Tibial nerve (tissue), 4 donors: Measurements from ENCODE around the gene ELAC2.

Experiments used
- CTCF ChIP-seq, 5 experiments: fragments of 200-600 bp in 3 of 5; fragments of 450-650 bp in 2 of 5; sonication (generic) in 3 of 5; IDR thresholded peaks; one replicate each; pipeline ENCODE4 v1.5.1; 2016 to 2019; ENCODE audit warnings: antibody characterized with exemption in 5 of 5, mild to moderate bottlenecking in 3 of 5, moderate library complexity in 2 of 5
- EP300 ChIP-seq, 2 donors: sonication (generic); formaldehyde crosslinking; IDR thresholded peaks; one replicate each; pipeline ENCODE4 v1.6.1; 2017; ENCODE audit warnings: antibody characterized with exemption in 2 of 2, mild to moderate bottlenecking in 1 of 2
- POLR2A ChIP-seq, 2 donors: fragments of 450-650 bp; IDR thresholded peaks; one replicate each; pipeline ENCODE4 v1.6.1; 2017; ENCODE audit warnings: antibody characterized with exemption in 2 of 2, mild to moderate bottlenecking in 2 of 2, moderate library complexity in 2 of 2

GRCh38 chr17:13055131-13055530 is 37.3 kb upstream of the ELAC2 start:
- TF ChIP-seq CTCF (IDR thresholded peaks at IDR 0.05) = no peak
- TF ChIP-seq POLR2A (IDR thresholded peaks at IDR 0.05) = no peak
- TF ChIP-seq EP300 (IDR thresholded peaks at IDR 0.05) = no peak
